Measurements from ENCODE around the gene ACR.

Gene ACR

GRCh38 chr22:50699756-50700386, 38.1 kb upstream of the ACR start:
- peak; percentile 49 for TF ChIP-seq CTCF (conservative IDR thresholded peaks at IDR 0.05; ENCODE audit: low read depth, low read length)
- no peak overlapping the region for H3K4me3 ChIP-seq (ENCODE audit: low read length)
- no peak for DNase-seq (ENCODE audit: low read depth)

GRCh38 chr22:50700387-50701075, 37.5 kb upstream of the ACR start:
- DNase-seq (ENCODE audit: low read depth): no peak
- H3K4me3 ChIP-seq (ENCODE audit: low read length): no peak overlapping the region
- TF ChIP-seq CTCF (conservative IDR thresholded peaks at IDR 0.05; ENCODE audit: low read depth, low read length): no peak

GRCh38 chr22:50701076-50701419, 37.0 kb upstream of the ACR start:
- no peak overlapping the region for H3K4me3 ChIP-seq (ENCODE audit: low read length)
- DNase-seq (ENCODE audit: low read depth): no peak
- no peak for TF ChIP-seq CTCF (conservative IDR thresholded peaks at IDR 0.05; ENCODE audit: low read depth, low read length)

- no peak for TF ChIP-seq CTCF (conservative IDR thresholded peaks at IDR 0.05; ENCODE audit: low read depth, low read length)
- H3K4me3 ChIP-seq (ENCODE audit: low read length): no peak overlapping the region
- no peak for DNase-seq (ENCODE audit: low read depth)
These were observed 36.4 kb upstream of the ACR start for GRCh38 chr22:50701428-50702154.

GRCh38 chr22:50702261-50702671, 35.7 kb upstream of the ACR start:
- H3K4me3 ChIP-seq (ENCODE audit: low read length): no peak overlapping the region
- no peak for TF ChIP-seq CTCF (conservative IDR thresholded peaks at IDR 0.05; ENCODE audit: low read depth, low read length)
- DNase-seq (ENCODE audit: low read depth): no peak

GRCh38 chr22:50702821-50703725, 34.9 kb upstream of the ACR start:
- DNase-seq (ENCODE audit: low read depth): no peak

More at GRCh38 chr22:50702821-50703725, 34.9 kb upstream of the ACR start:
- H3K4me3 ChIP-seq (ENCODE audit: low read length): no peak overlapping the region
- TF ChIP-seq CTCF (conservative IDR thresholded peaks at IDR 0.05; ENCODE audit: low read depth, low read length): no peak

Data from retinal pigment epithelial cell (primary cell).